ENCODE measurements around the gene OTOP1.

The OTOP1 gene, protein sequence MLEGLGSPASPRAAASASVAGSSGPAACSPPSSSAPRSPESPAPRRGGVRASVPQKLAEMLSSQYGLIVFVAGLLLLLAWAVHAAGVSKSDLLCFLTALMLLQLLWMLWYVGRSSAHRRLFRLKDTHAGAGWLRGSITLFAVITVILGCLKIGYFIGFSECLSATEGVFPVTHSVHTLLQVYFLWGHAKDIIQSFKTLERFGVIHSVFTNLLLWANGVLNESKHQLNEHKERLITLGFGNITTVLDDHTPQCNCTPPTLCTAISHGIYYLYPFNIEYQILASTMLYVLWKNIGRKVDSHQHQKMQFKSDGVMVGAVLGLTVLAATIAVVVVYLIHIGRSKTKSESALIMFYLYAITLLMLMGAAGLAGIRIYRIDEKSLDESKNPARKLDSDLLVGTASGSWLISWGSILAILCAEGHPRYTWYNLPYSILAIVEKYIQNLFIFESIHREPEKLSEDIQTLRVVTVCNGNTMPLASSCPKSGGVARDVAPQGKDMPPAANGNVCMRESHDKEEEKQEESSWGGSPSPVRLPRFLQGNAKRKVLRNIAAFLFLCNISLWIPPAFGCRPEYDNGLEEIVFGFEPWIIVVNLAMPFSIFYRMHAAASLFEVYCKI

DNA sequence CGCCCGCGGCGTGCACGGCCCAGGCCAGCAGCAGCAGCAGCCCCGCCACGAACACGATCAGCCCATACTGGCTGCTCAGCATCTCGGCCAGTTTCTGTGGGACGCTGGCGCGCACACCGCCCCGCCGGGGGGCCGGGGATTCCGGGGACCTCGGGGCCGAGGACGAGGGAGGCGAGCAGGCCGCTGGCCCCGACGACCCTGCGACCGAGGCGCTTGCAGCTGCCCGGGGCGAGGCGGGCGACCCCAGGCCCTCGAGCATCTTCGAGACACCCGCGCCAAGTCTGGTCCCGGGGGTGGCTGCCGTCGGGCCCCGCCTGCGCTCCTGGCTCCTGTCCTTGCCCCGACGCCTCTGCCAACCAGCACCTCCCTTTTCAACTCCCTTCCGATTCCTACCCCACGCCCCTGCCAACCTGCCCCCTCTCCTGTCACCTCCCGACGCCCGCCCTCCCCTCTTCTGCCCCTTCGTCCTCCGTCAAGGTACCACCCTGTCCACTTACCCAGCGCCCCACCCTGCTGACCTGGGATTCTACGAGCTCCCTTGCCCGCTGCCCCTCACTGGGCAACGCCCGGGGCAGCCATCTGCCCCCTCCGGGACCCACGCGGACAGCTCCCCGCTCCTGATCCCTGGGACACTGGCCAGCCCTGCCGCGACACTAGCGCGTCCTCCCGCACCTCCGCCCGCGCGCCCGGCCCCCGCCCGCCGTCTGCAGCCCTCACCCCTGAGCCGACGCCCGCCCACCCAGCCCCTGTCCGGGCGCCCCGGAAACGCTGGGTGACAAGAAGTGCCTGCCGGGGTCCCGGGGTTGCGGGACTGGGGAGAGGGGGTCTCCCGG is at the start of gene OTOP1:
TSS of gene OTOP1 (minus strand) at position 324 of the 833 bp plus-strand sequence. CDS start at position 259, 65 bp downstream.
- Histone ChIP-seq H3K79me2 (ENCODE audit: control insufficient read depth, insufficient read depth, low read length, unreplicated experiment) (no peaks in the 10 kb centered on the region), H3K36me3 (ENCODE audit: insufficient read depth, low read length) (no peaks in the 10 kb centered on the region), H2AFZ (ENCODE audit: low read length, unreplicated experiment) (no peak within 1 kb of the TSS), H3K4me3 (ENCODE audit: low read depth, low read length) (no peak within 1 kb of the TSS), H3K27me3 (ENCODE audit: insufficient read depth, low read length) (peaks cover 77% of the 10 kb centered on the region), H3K27ac (ENCODE audit: low read depth, low read length) (no peak within 1 kb of the TSS), H3K4me1 (ENCODE audit: control insufficient read depth, insufficient read depth, low read length, unreplicated experiment) (no peaks in the 10 kb centered on the region)

DNA sequence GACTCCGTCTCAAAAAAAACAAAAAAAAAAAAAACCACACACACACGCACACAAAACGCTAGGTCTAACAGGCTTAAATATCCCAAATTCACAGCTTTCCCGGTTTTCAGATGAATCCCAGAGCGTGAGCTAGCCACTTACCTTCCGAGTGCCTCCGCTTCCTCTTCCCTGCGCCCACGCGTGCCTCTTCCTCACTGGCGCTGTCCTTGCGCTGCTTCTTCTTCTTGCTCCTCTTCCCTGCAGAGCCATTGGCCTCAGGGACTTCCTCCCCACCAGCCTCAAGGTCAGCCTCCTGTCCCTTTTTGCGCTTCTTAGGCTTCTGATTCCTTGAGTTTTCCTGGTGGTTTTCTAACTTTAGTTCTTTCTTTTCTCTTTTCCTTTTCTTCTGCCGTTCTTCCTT is 47.5 kb upstream of the OTOP1 start:
- Histone ChIP-seq H3K36me3 (ENCODE audit: insufficient read depth, low read length) (peaks cover 4% of the 10 kb centered on the region; the same call in 1 of the 2 replicates), H3K27me3 (ENCODE audit: insufficient read depth, low read length) (no peaks in the 10 kb centered on the region), H3K4me1 (ENCODE audit: control insufficient read depth, insufficient read depth, low read length, unreplicated experiment) (peaks cover 14% of the 10 kb centered on the region), H3K79me2 (ENCODE audit: control insufficient read depth, insufficient read depth, low read length, unreplicated experiment) (no peaks in the 10 kb centered on the region), H3K4me3 (ENCODE audit: low read depth, low read length) (no peak overlapping the region), H2AFZ (ENCODE audit: low read length, unreplicated experiment) (no peak overlapping the region), H3K27ac (ENCODE audit: low read depth, low read length) (no peak overlapping the region)

DNA sequence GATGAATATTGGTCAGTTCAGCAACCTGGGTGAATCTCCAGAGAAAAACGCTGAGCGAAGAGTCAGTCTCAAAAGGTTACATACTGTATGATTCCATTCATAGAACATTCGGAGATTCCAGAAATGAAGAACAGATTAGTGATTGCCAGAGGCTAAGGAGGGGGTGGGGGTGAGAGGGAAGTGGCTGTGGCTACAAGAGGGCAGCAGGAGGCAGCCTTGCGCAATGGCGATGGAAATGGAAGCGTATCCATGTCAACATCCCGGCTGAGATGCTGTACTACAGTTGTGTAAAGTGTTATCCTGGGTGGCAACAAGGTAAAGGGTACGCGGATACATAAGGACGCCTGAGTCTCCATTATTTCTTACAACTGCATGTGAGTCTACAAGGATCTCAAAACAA is 45.2 kb upstream of the OTOP1 start:
- no peaks in the 10 kb centered on the region; the same call in 1 of the 2 replicates for H3K36me3 ChIP-seq (ENCODE audit: insufficient read depth, low read length)

DNA sequence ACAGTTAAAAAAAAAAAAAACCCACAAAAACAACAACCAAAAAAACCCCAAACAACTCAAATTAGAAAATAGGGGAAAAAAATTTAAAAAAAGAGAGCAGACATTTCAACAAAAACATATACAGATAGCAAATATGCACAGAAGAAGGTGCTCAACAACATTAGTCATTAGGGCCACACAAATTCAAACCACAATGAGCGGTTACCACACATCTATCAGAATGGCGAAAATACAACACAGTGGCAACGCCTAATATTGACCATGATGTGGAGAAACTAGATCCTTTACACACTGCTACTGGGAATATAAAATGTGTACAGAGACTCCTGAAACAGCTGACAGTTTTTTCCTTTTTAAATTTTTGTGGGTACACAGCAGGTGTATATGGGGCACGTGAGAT is 43.8 kb upstream of the OTOP1 start:
- no peaks in the 10 kb centered on the region for H3K27me3 ChIP-seq (ENCODE audit: insufficient read depth, low read length)
- H3K4me1 ChIP-seq (ENCODE audit: control insufficient read depth, insufficient read depth, low read length, unreplicated experiment): peaks cover 15% of the 10 kb centered on the region
- no peaks in the 10 kb centered on the region; the same call in 1 of the 2 replicates for H3K36me3 ChIP-seq (ENCODE audit: insufficient read depth, low read length)
- no peak overlapping the region for H3K4me3 ChIP-seq (ENCODE audit: low read depth, low read length)
- peak overlapping the region; percentile 64 for H3K27ac ChIP-seq (ENCODE audit: low read depth, low read length)
- H3K79me2 ChIP-seq (ENCODE audit: control insufficient read depth, insufficient read depth, low read length, unreplicated experiment): no peaks in the 10 kb centered on the region
- H2AFZ ChIP-seq (ENCODE audit: low read length, unreplicated experiment): no peak overlapping the region

More for the DNA sequence above, 45.2 kb upstream of the OTOP1 start:
- Histone ChIP-seq H2AFZ (ENCODE audit: low read length, unreplicated experiment) (no peak overlapping the region), H3K4me1 (ENCODE audit: control insufficient read depth, insufficient read depth, low read length, unreplicated experiment) (peaks cover 15% of the 10 kb centered on the region), H3K79me2 (ENCODE audit: control insufficient read depth, insufficient read depth, low read length, unreplicated experiment) (no peaks in the 10 kb centered on the region), H3K27me3 (ENCODE audit: insufficient read depth, low read length) (no peaks in the 10 kb centered on the region), H3K4me3 (ENCODE audit: low read depth, low read length) (no peak overlapping the region), H3K27ac (ENCODE audit: low read depth, low read length) (no peak overlapping the region)

DNA sequence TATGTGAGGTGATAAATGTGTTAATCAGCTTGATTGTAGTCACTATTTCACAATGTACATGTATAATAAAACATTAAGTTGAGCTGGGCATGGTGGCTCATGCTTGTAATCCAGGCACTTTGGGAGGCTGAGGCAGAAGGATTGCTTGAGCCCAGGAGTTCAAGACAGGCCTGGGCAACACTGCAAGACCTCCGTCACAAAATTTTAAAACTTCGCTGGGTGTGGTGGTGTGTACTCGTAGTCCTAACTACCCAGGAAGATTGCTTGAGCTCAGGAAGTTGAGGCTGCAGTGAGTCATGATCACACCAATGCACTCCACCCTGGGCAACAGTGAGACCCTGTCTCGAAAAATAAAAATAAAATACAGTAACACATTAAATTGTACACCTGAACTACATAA is 43.1 kb upstream of the OTOP1 start:
- H3K79me2 ChIP-seq (ENCODE audit: control insufficient read depth, insufficient read depth, low read length, unreplicated experiment): no peaks in the 10 kb centered on the region
- H3K4me1 ChIP-seq (ENCODE audit: control insufficient read depth, insufficient read depth, low read length, unreplicated experiment): peaks cover 15% of the 10 kb centered on the region
- no peak overlapping the region for H2AFZ ChIP-seq (ENCODE audit: low read length, unreplicated experiment)
- no peak overlapping the region for H3K4me3 ChIP-seq (ENCODE audit: low read depth, low read length)
- no peaks in the 10 kb centered on the region for H3K27me3 ChIP-seq (ENCODE audit: insufficient read depth, low read length)
- H3K27ac ChIP-seq (ENCODE audit: low read depth, low read length): peak overlapping the region; percentile 64
- no peaks in the 10 kb centered on the region; the same call in 1 of the 2 replicates for H3K36me3 ChIP-seq (ENCODE audit: insufficient read depth, low read length)

DNA sequence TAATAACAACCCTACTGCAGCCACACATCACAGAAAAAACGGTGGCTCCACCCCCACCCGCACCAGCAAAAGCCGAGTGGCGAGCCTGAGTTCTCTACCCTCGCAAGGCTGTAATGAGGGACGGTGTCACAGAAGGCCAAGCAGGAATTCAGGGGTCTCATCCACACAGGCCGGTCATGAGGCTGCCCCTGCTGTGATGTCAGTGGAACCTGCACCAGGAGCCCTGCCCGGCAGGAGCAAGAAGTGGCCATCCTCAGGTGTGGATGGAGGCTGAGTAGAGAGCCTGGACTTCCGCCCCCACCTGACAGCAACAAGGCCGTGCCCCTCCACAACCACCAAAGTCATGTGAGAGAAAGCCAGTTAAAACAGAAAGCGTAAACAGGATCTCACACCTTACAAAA is 42.6 kb upstream of the OTOP1 start:
- H3K27ac ChIP-seq (ENCODE audit: low read depth, low read length): peak overlapping the region; percentile 64
- no peak overlapping the region for H2AFZ ChIP-seq (ENCODE audit: low read length, unreplicated experiment)
- no peak overlapping the region for H3K4me3 ChIP-seq (ENCODE audit: low read depth, low read length)
- H3K27me3 ChIP-seq (ENCODE audit: insufficient read depth, low read length): no peaks in the 10 kb centered on the region
- H3K36me3 ChIP-seq (ENCODE audit: insufficient read depth, low read length): no peaks in the 10 kb centered on the region; the same call in 1 of the 2 replicates
- H3K79me2 ChIP-seq (ENCODE audit: control insufficient read depth, insufficient read depth, low read length, unreplicated experiment): no peaks in the 10 kb centered on the region
- H3K4me1 ChIP-seq (ENCODE audit: control insufficient read depth, insufficient read depth, low read length, unreplicated experiment): peaks cover 15% of the 10 kb centered on the region

DNA sequence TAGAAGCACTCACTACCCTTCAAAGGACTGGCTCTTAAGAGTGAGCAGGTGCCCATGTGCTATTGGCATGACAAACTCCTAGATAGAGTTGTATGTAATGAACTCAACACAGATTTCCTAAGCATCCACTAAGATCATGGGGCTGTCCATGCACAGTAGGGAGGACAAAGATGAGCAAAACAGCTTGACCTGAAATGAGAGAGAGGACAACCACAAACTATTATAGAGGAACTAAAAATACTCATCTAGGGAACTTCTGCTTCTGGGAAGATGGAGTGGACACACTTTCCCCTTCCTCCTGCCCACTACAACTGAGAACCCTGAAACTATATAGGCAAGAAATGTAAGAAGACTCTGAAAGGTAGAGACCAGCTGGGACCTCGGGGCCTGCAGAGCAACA is 42.0 kb upstream of the OTOP1 start:
- Histone ChIP-seq H3K36me3 (ENCODE audit: insufficient read depth, low read length) (no peaks in the 10 kb centered on the region), H3K79me2 (ENCODE audit: control insufficient read depth, insufficient read depth, low read length, unreplicated experiment) (no peaks in the 10 kb centered on the region), H3K4me1 (ENCODE audit: control insufficient read depth, insufficient read depth, low read length, unreplicated experiment) (peaks cover 15% of the 10 kb centered on the region), H3K27me3 (ENCODE audit: insufficient read depth, low read length) (no peaks in the 10 kb centered on the region), H2AFZ (ENCODE audit: low read length, unreplicated experiment) (no peak overlapping the region), H3K4me3 (ENCODE audit: low read depth, low read length) (no peak overlapping the region), H3K27ac (ENCODE audit: low read depth, low read length) (no peak overlapping the region)

DNA sequence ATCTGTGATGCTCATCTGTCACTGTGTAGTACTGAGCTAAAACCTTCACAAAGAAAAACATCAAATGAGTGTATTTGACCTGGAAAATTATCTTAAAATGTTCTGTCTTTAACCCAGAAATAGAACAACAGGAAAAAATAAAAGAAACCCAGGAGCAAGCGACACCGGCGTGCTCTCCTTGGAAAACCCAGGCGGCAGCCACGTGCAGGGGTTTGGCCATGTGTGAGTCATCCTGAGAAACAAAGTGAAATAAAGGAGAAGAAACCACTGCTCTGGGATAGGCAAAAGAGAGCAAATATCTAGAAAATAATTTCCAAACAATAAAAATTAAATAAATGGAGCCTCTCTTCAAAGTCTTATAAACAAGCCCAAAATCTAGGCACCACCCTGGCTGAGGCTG is 41.3 kb upstream of the OTOP1 start:
- no peaks in the 10 kb centered on the region for H3K27me3 ChIP-seq (ENCODE audit: insufficient read depth, low read length)
- no peaks in the 10 kb centered on the region for H3K36me3 ChIP-seq (ENCODE audit: insufficient read depth, low read length)
- H2AFZ ChIP-seq (ENCODE audit: low read length, unreplicated experiment): no peak overlapping the region
- no peak overlapping the region for H3K4me3 ChIP-seq (ENCODE audit: low read depth, low read length)
- peaks cover 15% of the 10 kb centered on the region for H3K4me1 ChIP-seq (ENCODE audit: control insufficient read depth, insufficient read depth, low read length, unreplicated experiment)
- H3K27ac ChIP-seq (ENCODE audit: low read depth, low read length): no peak overlapping the region
- H3K79me2 ChIP-seq (ENCODE audit: control insufficient read depth, insufficient read depth, low read length, unreplicated experiment): no peaks in the 10 kb centered on the region

DNA sequence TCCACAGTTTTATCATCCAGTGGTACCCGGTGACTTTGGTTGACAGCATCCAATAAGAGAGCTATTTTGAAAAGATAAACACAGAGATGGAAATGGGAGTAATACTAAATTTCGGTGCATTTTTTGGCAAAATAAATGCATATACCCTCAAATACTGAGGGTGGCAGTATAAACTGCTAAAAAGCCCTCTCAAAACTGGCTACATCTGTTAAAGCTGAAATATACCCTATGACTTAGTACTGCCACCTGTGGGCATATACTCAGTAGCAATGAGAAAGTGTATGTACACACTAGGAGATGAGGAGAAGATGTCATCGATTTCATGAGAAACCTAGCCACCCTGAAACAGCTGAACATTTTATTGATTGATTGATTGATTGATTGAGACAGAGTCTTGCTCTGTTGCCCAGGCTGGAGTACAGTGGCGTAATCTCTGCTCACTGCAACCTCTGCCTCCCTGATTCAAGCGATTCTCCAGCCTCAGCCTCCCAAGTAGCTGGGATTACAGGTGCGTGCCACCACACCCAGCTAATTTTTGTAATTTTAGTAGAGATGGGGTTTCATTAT is 33.5 kb upstream of the OTOP1 start:
- peaks cover 8% of the 10 kb centered on the region for H3K4me1 ChIP-seq (ENCODE audit: control insufficient read depth, insufficient read depth, low read length, unreplicated experiment)
- no peaks in the 10 kb centered on the region for H3K79me2 ChIP-seq (ENCODE audit: control insufficient read depth, insufficient read depth, low read length, unreplicated experiment)
- no peaks in the 10 kb centered on the region for H3K36me3 ChIP-seq (ENCODE audit: insufficient read depth, low read length)
- peak overlapping the region; percentile 98 for H2AFZ ChIP-seq (ENCODE audit: low read length, unreplicated experiment)
- H3K27me3 ChIP-seq (ENCODE audit: insufficient read depth, low read length): peaks cover 6% of the 10 kb centered on the region
- peak overlapping the region; percentile 58 for H3K4me3 ChIP-seq (ENCODE audit: low read depth, low read length)
- H3K27ac ChIP-seq (ENCODE audit: low read depth, low read length): no peak overlapping the region

DNA sequence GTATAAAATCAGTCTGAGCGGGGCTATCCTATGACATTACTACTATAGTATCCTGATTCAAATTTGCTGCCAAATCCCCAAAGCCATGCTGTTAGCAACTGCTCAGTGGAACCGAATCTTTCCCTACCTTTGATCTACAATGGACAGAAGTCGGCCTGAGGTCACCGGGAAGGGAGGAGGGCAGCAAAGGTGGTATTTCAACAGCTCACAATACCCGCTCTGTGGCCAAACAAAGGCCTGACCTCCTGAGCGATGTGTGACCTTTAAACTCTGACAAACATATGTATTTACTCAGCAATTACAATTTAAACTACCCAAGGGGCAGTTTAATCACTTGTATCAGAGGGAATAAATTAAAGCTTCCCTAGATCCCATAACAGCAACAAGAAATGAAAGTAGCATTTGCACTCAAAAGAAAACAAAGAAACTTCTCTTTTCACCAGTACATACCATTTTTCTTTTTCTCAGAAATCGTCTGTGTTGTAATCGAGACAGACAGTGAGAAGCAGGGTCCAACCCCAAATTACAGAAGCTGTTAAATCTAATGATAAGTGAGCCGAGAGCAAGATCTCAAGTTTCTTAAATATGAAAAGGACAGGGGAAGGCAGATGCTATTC is 32.9 kb upstream of the OTOP1 start:
- Histone ChIP-seq H3K27ac (ENCODE audit: low read depth, low read length) (no peak overlapping the region), H3K4me3 (ENCODE audit: low read depth, low read length) (peak overlapping the region; percentile 58), H3K79me2 (ENCODE audit: control insufficient read depth, insufficient read depth, low read length, unreplicated experiment) (no peaks in the 10 kb centered on the region), H3K27me3 (ENCODE audit: insufficient read depth, low read length) (peaks cover 12% of the 10 kb centered on the region), H2AFZ (ENCODE audit: low read length, unreplicated experiment) (peak overlapping the region; percentile 98), H3K4me1 (ENCODE audit: control insufficient read depth, insufficient read depth, low read length, unreplicated experiment) (peaks cover 8% of the 10 kb centered on the region), H3K36me3 (ENCODE audit: insufficient read depth, low read length) (no peaks in the 10 kb centered on the region)

Measured in ACC112 (cell line).